HepG2 (cell line): ENCODE data around the gene HYAL2. TPM values are rescaled to one million over a fixed set of nuclear protein-coding genes. Genes with fewer than 3 reads are reported as not detected.

Experiments
- AGO1 ChIP-seq: fragments of 200-400 bp; formaldehyde crosslinking; IDR thresholded peaks from 2 replicates; pipeline ENCODE4 v1.6.1; 2017; ENCODE audit warnings: mild to moderate bottlenecking, low read depth, low read length, moderate library complexity; ENCODE audit not compliant: poor library complexity, severe bottlenecking
- ATF7 ChIP-seq, 2 experiments: fragments of 450-650 bp in 1 of 2; sonication (generic) in 1 of 2; formaldehyde crosslinking in 1 of 2; IDR thresholded peaks; 2 replicates each; pipeline versions ENCODE4 v1.4.0 to v1.6.1; 2016 to 2020; ENCODE audit warnings: antibody characterized with exemption in 1 of 2, mild to moderate bottlenecking in 1 of 2, missing genetic modification reagents in 1 of 2
- HCFC1 ChIP-seq: fragments of 150-350 bp; IDR thresholded peaks from 2 replicates; pipeline ENCODE4 v1.6.1; 2014; ENCODE audit warnings: low read depth, low read length
- HES4 ChIP-seq: sonication (generic); formaldehyde crosslinking; IDR thresholded peaks from 2 replicates; pipeline ENCODE4 v1.9.0; 2021; ENCODE audit warnings: mild to moderate bottlenecking, missing genetic modification reagents, borderline replicate concordance
- MED8 ChIP-seq: sonication (generic); formaldehyde crosslinking; IDR thresholded peaks from 2 replicates; pipeline ENCODE4 v1.8.1; 2023; ENCODE audit warnings: mild to moderate bottlenecking, missing genetic modification reagents; ENCODE audit not compliant: insufficient replicate concordance
- MTF2 ChIP-seq: sonication (generic); formaldehyde crosslinking; IDR thresholded peaks from 2 replicates; pipeline ENCODE4 v1.5.0; 2020; ENCODE audit warnings: missing genetic modification reagents, borderline replicate concordance
- NFYB ChIP-seq: sonication (generic); formaldehyde crosslinking; IDR thresholded peaks from 2 replicates; pipeline ENCODE4 v1.4.0; 2020; ENCODE audit warnings: missing genetic modification reagents
- NR2C2 ChIP-seq: sonication (generic); formaldehyde crosslinking; IDR thresholded peaks from 2 replicates; pipeline ENCODE4 v1.4.0; 2020; ENCODE audit warnings: missing genetic modification reagents, mild to moderate bottlenecking, moderate library complexity, borderline replicate concordance
- RBFOX2 ChIP-seq: fragments of 200-400 bp; formaldehyde crosslinking; IDR thresholded peaks from 2 replicates; pipeline ENCODE4 v1.6.1; 2017; ENCODE audit warnings: low read depth, mild to moderate bottlenecking, low read length
- SNAPC2 ChIP-seq: sonication (generic); formaldehyde crosslinking; IDR thresholded peaks from 2 replicates; pipeline ENCODE4 v1.8.1; 2022; ENCODE audit warnings: mild to moderate bottlenecking, missing genetic modification reagents
- SP2 ChIP-seq: sonication (generic); formaldehyde crosslinking; IDR thresholded peaks from 2 replicates; pipeline ENCODE4 v1.5.1; 2020; ENCODE audit warnings: mild to moderate bottlenecking, missing genetic modification reagents
- TGIF2 ChIP-seq: IDR thresholded peaks from 2 replicates; pipeline ENCODE4 v1.6.1; 2016; ENCODE audit warnings: control low read depth, missing compliant biosample characterization
- ZBTB3 ChIP-seq: sonication (generic); formaldehyde crosslinking; IDR thresholded peaks from 2 replicates; pipeline ENCODE4 v1.4.0; 2020; ENCODE audit warnings: low read depth, mild to moderate bottlenecking, moderate library complexity, missing genetic modification reagents, borderline replicate concordance
- ZFP41 ChIP-seq: sonication (generic); formaldehyde crosslinking; IDR thresholded peaks from 2 replicates; pipeline ENCODE4 v1.4.0; 2020; ENCODE audit warnings: mild to moderate bottlenecking, missing genetic modification reagents, borderline replicate concordance
- ZFX ChIP-seq: sonication (generic); formaldehyde crosslinking; IDR thresholded peaks from 2 replicates; pipeline ENCODE4 v1.4.0; 2020; ENCODE audit warnings: mild to moderate bottlenecking, low read depth, missing genetic modification reagents, moderate library complexity
- ZNF30 ChIP-seq: sonication (generic); formaldehyde crosslinking; IDR thresholded peaks from 2 replicates; pipeline ENCODE4 v1.5.0; 2020; ENCODE audit warnings: mild to moderate bottlenecking, missing genetic modification reagents
- ZNF343 ChIP-seq: sonication (generic); formaldehyde crosslinking; IDR thresholded peaks from 2 replicates; pipeline ENCODE4 v1.4.0; 2020; ENCODE audit warnings: mild to moderate bottlenecking, missing genetic modification reagents
- ZNF564 ChIP-seq: sonication (generic); formaldehyde crosslinking; IDR thresholded peaks from 2 replicates; pipeline ENCODE4 v1.8.1; 2023; ENCODE audit warnings: mild to moderate bottlenecking, missing genetic modification reagents
- ZNF572 ChIP-seq: sonication (generic); formaldehyde crosslinking; IDR thresholded peaks from 2 replicates; pipeline ENCODE4 v1.5.1; 2020; ENCODE audit warnings: mild to moderate bottlenecking, missing genetic modification reagents
- ZNF674 ChIP-seq: sonication (generic); formaldehyde crosslinking; IDR thresholded peaks from 2 replicates; pipeline ENCODE4 v1.5.0; 2020; ENCODE audit warnings: low read depth, mild to moderate bottlenecking, missing genetic modification reagents
- polyA plus RNA-seq, 8 experiments: library from polyadenylated mRNA; depleted of rRNA in 3 of 8; stranded (reverse) in 7 of 8; unstranded in 1 of 8; fragments of >200 nt; fragmentation: Illumina TruSeq in 4 of 8; extraction: Trizol in 4 of 8; gene quantifications; 2 replicates each; pipeline versions ENCODE4 v1.2.1 to v1.2.3, GENCODE V29; 2011 to 2016; ENCODE audit warnings: low read depth in 4 of 8, missing spikeins in 1 of 8, mixed read lengths in 1 of 8; ENCODE audit not compliant: insufficient read depth in 1 of 8
- total RNA-seq, 5 experiments: library from RNA; depleted of rRNA; stranded (reverse); fragments of >200 nt; fragmentation: Illumina TruSeq; extraction: Trizol; gene quantifications; 2 replicates each; pipeline ENCODE4 v1.2.3, GENCODE V29; 2016; ENCODE audit warnings: low read depth in 1 of 5
- TF ChIP-seq, protein P1 (sequence below): sonication (generic); formaldehyde crosslinking; IDR thresholded peaks from 2 replicates; pipeline ENCODE4 v1.8.0; 2022; ENCODE audit warnings: missing genetic modification reagents, mild to moderate bottlenecking, moderate library complexity, borderline replicate concordance
- TF ChIP-seq, protein P2 (sequence below): conservative IDR thresholded peaks from 2 replicates; pipeline ENCODE4 v1.6.1; 2018; ENCODE audit warnings: missing genetic modification reagents
- TF ChIP-seq, protein P3 (sequence below): sonication (generic); formaldehyde crosslinking; IDR thresholded peaks from 2 replicates; pipeline ENCODE4 v1.9.0; 2022; ENCODE audit warnings: low read depth, missing genetic modification reagents

Gene HYAL2
- total and polyA plus RNA-seq, 2 of the 13 experiments (the other 11 are each of a cell fraction or from before 2014, with no cell fraction given): 76.2 to 102 TPM

DNA sequence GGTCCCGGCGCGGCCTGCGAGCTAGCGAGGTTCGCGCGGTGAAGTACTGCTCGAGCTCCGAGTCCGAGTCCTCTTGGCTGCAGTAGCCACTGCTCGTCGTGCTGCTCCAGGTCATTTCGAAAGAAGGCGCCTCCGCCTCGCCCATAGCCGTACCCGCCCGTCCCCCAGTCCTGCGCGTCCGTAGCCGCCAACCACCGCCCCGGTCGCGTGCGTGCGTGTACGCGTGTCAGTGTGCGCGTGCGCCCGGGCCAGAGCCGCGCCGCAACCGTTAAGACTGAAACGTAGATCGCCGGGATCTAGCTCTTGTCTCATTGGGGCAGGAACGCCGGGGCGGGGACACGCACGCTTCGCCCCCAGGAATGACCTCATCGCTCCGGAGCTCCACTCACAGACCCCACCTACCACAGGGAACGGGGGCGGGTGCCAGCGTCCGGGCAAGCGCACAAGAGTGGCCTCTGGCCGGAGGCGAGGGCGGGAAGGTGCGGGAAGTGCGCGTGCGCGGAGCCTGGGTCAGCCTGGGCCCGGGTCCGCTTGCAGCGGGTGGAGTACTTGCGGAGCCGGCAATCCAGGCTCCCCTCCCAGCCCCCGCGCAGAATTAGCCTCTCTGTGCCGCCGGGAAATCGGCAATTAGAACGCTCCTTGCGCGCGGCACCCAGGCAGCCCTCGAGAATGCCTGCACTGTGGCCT, 14.8 kb upstream of the HYAL2 start (continued):
- TF ChIP-seq ZNF30 (CRISPR knock-in tag): peak; percentile 52; the same call in 1 of the 2 replicates
- peak; percentile 90 for TF ChIP-seq HES4 (CRISPR knock-in tag)
- peak; percentile 94 for TF ChIP-seq ATF7 (IDR thresholded peaks at IDR 0.05)
- TF ChIP-seq ATF7 (CRISPR knock-in tag; IDR thresholded peaks at IDR 0.05): peak; percentile 97
- peak; percentile 94 for TF ChIP-seq RBFOX2
- 0 out of 2 replicates have a peak, but pooled peaks have one; percentile 62 for TF ChIP-seq MTF2
- TF ChIP-seq NFYB (CRISPR knock-in tag): peak; percentile 58
- TF ChIP-seq NR2C2: peak; percentile 55; the same call in 1 of the 2 replicates
- TF ChIP-seq SNAPC2 (CRISPR knock-in tag): peak; percentile 72; the same call in 1 of the 2 replicates
- TF ChIP-seq ZNF343 (CRISPR knock-in tag): peak; percentile 68; the same call in 1 of the 2 replicates
- TF ChIP-seq ZNF572 (CRISPR knock-in tag): no peak
- 0 out of 2 replicates have a peak, but pooled peaks have one; percentile 30 for TF ChIP-seq ZBTB3 (CRISPR knock-in tag)
- peak; percentile 88 for TF ChIP-seq TGIF2 (CRISPR knock-in tag)
- TF ChIP-seq ZFX (CRISPR knock-in tag): peak; percentile 94
- TF ChIP-seq ZNF674: peak; percentile 77; the same call in 1 of the 2 replicates
- peak; percentile 26; the same call in 1 of the 2 replicates for TF ChIP-seq HCFC1
- TF ChIP-seq, protein P1, sequence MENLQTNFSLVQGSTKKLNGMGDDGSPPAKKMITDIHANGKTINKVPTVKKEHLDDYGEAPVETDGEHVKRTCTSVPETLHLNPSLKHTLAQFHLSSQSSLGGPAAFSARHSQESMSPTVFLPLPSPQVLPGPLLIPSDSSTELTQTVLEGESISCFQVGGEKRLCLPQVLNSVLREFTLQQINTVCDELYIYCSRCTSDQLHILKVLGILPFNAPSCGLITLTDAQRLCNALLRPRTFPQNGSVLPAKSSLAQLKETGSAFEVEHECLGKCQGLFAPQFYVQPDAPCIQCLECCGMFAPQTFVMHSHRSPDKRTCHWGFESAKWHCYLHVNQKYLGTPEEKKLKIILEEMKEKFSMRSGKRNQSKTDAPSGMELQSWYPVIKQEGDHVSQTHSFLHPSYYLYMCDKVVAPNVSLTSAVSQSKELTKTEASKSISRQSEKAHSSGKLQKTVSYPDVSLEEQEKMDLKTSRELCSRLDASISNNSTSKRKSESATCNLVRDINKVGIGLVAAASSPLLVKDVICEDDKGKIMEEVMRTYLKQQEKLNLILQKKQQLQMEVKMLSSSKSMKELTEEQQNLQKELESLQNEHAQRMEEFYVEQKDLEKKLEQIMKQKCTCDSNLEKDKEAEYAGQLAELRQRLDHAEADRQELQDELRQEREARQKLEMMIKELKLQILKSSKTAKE (CRISPR knock-in tag): peak; percentile 75; the same call in 1 of the 2 replicates
- TF ChIP-seq ZFP41 (CRISPR knock-in tag): 0 out of 2 replicates have a peak, but pooled peaks have one; percentile 33
- TF ChIP-seq AGO1: no peak
- TF ChIP-seq SP2 (CRISPR knock-in tag): peak; percentile 51; the same call in 1 of the 2 replicates
- TF ChIP-seq, protein P2, sequence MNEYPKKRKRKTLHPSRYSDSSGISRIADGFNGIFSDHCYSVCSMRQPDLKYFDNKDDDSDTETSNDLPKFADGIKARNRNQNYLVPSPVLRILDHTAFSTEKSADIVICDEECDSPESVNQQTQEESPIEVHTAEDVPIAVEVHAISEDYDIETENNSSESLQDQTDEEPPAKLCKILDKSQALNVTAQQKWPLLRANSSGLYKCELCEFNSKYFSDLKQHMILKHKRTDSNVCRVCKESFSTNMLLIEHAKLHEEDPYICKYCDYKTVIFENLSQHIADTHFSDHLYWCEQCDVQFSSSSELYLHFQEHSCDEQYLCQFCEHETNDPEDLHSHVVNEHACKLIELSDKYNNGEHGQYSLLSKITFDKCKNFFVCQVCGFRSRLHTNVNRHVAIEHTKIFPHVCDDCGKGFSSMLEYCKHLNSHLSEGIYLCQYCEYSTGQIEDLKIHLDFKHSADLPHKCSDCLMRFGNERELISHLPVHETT (CRISPR knock-in tag): peak; percentile 94; the same call in 1 of the 2 replicates
- TF ChIP-seq MED8 (CRISPR knock-in tag): peak; percentile 7
- peak; percentile 87; the same call in 1 of the 2 replicates for TF ChIP-seq ZNF564 (CRISPR knock-in tag)
- TF ChIP-seq, protein P3, sequence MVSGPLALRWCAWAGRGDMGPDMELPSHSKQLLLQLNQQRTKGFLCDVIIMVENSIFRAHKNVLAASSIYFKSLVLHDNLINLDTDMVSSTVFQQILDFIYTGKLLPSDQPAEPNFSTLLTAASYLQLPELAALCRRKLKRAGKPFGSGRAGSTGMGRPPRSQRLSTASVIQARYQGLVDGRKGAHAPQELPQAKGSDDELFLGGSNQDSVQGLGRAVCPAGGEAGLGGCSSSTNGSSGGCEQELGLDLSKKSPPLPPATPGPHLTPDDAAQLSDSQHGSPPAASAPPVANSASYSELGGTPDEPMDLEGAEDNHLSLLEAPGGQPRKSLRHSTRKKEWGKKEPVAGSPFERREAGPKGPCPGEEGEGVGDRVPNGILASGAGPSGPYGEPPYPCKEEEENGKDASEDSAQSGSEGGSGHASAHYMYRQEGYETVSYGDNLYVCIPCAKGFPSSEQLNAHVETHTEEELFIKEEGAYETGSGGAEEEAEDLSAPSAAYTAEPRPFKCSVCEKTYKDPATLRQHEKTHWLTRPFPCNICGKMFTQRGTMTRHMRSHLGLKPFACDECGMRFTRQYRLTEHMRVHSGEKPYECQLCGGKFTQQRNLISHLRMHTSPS: peak; percentile 15; the same call in 1 of the 2 replicates
